GM19238 (cell line): Measurements from ENCODE around the gene IFT52.
"Not testable (repeated sequence)": the region's sequence is repeated elsewhere in the genome, so short reads cannot be mapped to it uniquely, and the experiment has no call there.

Experiments
- DNase-seq: peaks from one replicate; pipeline ENCODE4 v3.0.0; 2011; ENCODE audit warnings: low spot score; ENCODE audit not compliant: insufficient read length

The IFT52 gene

DNA sequence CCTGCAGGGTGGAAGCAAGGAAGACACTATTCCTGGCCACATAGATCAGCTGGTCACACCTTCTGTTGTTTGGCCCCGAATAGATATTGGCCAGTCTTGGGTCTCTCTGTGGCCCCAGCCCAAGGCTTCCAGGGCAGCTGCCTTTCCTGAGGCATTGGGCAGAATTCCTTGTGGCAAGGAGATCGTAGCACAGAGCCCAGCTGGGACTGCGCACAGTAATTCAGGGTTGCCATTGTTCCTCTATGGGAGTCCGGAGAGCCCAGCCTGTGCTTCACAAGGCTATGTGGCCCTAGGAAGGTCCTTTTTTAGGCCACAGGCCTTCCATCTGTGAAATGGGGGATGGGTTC, 25.0 kb upstream of the IFT52 start:
- no peak for DNase-seq

GRCh38 chr20:43567477-43567876, 23.3 kb upstream of the IFT52 start:
- DNase-seq = no peak

- no peak for DNase-seq
These were observed 22.0 kb upstream of the IFT52 start for GRCh38 chr20:43568706-43569105.

DNA sequence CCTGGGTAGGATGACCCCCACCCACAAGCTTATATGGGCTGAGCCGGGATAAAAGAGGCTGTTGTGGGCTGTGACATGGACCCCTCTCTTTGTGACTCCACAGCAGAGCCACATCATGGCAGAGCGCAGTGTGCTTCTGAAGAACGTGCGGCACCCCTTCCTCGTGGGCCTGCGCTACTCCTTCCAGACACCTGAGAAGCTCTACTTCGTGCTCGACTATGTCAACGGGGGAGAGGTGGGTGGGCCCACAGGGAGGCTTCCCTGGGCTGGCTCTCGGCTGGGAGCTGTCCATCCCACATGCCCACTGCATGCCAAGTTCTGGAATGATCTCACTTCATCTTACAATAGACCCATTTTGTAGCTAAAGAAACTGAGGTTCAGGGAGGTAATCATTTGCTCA, 21.5 kb upstream of the IFT52 start:
- no peak for DNase-seq

DNA sequence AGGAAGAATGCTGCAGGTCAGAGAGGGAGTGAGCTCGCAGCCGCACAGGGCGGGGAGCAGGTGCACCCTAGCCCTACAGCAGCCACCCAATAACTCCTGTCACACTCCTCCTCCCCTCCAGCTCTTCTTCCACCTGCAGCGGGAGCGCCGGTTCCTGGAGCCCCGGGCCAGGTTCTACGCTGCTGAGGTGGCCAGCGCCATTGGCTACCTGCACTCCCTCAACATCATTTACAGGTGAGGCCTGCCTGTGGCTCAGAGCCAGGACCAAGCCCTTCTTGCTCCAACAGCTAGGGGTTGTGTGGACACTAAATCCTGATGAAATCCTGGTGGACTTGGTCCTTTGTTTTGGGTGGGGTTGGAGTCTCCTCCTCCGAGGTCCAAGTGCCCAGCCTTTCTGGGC, 20.2 kb upstream of the IFT52 start:
- DNase-seq = no peak

DNA sequence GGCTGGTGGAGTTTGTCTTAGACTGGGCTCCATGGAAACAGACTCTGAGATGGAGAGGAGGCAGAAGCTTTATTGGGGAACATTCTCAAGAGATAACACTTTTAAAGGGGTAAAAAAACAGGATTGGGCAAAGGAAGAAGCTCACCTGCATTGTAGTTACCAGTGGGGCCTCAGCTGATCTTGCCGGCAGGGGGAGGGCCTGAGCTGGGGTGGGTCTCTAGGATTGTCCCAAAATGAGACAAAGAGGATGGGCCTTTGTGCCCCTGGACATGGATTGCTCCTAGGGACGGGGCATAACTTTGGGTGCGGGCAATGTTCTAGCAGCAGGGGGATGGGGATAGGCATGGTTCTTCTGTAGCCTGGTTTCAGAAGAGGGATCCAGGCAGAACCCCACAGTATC, 19.4 kb upstream of the IFT52 start:
- no peak for DNase-seq

- no peak for DNase-seq
These were observed 19.0 kb upstream of the IFT52 start for GRCh38 chr20:43571771-43572170.

- no peak for DNase-seq
These were observed 17.8 kb upstream of the IFT52 start for GRCh38 chr20:43572891-43573290.

DNA sequence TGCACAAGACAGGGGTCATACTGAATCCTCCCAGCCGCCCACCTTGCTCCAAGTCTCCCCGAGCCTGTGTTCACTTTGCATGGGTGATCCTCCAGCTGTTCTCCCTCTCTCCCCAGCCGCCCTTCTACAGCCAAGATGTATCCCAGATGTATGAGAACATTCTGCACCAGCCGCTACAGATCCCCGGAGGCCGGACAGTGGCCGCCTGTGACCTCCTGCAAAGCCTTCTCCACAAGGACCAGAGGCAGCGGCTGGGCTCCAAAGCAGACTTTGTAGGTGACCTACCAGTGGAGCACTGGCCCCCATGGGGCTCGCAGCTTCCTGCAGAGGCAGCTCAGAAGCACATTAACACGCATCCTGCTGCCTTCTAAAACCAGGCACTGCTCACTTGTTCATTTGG, 14.6 kb upstream of the IFT52 start:
- no peak for DNase-seq

- DNase-seq = no peak
These were observed 10.6 kb upstream of the IFT52 start for GRCh38 chr20:43579861-43580793.

DNA sequence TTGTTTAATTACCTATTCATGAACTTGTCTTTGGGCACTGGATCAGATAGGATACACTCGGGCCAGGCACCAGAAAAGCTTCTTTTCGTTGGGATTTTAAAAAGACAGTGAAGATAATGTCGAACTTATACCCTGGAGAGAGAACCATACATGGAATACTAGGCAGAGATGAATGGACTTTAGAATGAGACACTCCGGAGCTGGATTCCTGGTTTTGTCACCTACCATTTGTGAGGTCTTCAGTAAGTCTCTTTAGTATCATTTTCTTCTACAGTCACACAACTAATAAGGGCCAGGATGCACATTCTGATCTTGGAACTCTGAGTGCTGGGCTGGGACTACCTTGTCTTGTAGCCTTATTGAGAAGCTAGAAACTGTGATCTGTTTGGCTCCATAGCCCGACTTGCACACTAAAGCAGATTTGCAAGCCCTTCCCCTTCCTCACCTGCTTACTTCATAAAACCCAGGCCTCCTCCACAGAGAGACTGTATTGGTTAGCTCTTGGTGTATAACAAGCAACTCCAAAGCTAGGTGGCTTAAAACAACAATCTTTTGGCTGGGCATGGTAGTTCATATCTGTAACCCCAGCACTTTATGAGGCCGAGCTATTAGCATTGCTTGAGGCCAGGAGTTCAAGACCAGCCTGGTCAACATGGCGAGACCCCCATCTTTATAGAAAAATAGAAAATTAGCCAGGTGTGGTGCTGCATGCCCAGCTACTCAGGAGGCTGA, 7.4 kb upstream of the IFT52 start:
- no peak for DNase-seq

- no peak for DNase-seq
These were observed 6.7 kb upstream of the IFT52 start for GRCh38 chr20:43583982-43584432.

GRCh38 chr20:43584448-43585136, 6.1 kb upstream of the IFT52 start:
- DNase-seq = no peak

DNA sequence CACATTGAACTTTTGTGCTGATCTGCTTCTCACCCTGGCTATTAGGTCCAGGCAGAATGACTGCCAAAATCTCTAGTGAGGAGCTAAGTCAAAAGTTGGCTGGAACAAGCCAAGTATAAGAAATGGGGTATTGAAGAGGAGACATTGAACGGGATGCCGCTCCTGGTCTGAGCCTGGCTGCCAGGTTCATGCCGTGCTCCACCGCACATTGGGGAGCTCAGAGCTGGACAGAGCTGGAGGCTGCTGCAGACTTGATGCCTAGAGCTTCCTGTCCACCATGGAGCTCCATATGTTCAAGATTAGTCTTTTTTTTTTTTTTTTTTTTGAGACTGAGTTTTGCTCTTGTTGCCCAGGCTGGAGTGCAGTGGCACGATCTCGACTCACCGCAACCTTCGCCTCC, 4.1 kb upstream of the IFT52 start:
- no peak for DNase-seq

- not testable (repeated sequence) for DNase-seq
These were observed 2.2 kb upstream of the IFT52 start for GRCh38 chr20:43588526-43588925.

GRCh38 chr20:43590036-43590391, 723 bp upstream of the IFT52 start:
- DNase-seq = no peak

GRCh38 chr20:43601960-43602359, 11.2 kb downstream of the IFT52 start:
- DNase-seq = not testable (repeated sequence)

- no peak for DNase-seq
These were observed 12.4 kb downstream of the IFT52 start for GRCh38 chr20:43603124-43603523.

GRCh38 chr20:43605715-43606114, 15.0 kb downstream of the IFT52 start:
- DNase-seq = no peak

- not testable (repeated sequence) for DNase-seq
These were observed 16.5 kb downstream of the IFT52 start for GRCh38 chr20:43607278-43607677.

DNA sequence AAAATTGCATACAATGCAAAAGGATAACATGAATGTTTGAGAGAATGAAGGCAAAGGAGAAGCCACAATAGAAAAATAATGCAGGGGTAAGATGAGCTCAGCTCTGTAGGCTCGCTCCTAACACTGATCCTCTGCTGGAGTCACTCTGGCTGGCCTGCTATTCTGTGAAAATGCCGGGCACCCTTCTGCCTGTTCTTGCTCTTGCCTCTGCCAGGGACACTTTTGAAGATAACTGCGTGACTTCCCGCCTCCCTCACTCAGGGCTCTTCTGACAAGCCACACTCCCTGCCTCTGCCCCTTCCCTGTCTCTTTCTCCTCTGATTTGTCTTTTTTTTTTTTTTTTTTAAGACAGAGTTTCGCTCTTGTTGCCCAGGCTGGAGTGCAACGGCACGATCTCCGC, 40.9 kb downstream of the IFT52 start:
- no peak for DNase-seq

GRCh38 chr20:43636429-43636828, 45.7 kb downstream of the IFT52 start:
- DNase-seq = no peak
